ENCODE results near the gene ENTPD8.
"Not testable (repeated sequence)": the region's sequence is repeated elsewhere in the genome, so short reads cannot be mapped to it uniquely, and the experiment has no call there.

Gene ENTPD8

DNA sequence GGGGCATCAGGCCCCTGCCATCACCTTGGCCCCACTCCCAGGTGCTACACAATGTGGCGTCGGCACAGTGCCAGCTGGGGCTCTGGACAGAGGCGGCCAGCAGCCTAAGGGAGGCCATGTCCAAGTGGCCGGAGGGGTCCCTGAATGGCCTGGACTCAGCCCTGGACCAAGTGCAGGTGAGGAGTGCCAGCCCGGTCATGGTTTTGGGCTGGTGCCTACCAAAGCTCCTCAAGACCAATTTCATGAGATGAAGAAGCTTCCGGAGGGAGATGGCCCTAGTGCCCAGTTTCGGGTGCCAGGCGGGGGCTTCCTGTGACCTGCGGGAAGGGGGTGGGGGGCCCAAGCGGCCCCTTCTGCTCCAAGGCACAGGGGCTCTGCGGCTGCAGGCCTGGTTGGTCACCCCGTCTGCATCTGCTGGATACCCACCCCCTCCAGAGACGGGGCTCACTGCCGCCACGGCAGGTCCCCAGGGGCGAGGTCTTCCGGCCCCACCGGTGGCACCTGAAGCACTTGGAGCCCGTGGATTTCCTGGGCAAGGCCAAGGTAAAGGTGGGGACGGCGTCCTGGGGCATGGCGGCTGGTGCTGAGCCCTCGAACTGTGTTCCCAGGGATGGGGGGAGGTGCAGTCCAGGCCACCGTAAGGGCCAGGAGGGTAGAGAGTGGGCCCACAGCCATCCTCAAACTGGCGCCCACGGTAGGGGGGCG is 12.2 kb downstream of the ENTPD8 start:
- no peak for FAIRE-seq

- FAIRE-seq = no peak
These were observed 12.9 kb downstream of the ENTPD8 start for GRCh38 chr9:137428311-137428630.

DNA sequence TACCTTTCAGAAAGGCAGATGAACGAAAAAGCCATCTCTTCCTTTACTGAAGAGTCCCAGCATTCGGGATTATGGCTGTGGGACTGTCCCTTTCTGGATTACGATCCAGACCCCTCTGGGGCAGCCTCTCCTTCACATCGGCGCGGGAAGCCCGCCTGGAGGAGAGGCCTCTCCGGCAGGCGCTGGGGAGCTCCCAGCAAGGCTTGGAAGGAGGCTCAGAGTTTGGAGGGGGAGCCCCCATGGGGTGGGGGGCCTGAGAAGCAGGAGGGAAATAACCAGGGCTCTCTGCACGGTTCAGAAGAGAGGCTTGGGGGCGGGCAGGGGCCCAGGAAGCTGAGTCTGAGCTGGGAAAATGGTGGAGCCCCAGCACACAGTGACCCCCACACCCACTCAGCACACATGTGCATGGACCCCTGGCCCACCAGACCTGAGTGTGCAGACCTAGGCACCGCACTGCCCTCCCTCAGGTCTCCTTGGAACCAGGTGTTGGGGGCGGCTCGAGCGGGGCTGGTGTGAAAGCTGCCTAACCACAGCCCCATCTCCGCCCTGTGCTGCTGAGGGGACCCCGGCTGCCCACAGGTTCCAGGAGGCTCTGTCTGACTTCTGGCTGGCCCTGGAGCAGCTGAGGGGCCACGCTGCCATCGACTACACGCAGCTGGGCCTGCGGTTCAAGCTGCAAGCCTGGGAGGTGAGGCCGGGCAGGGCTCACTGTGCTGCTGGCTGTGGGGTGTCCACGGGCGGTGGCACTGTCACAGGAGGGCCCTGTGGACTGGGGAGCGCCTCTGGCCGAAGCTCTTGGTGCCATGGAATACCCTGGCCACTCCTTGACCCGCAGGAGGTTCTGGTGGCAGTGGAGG is 13.5 kb downstream of the ENTPD8 start:
- no peak for FAIRE-seq

DNA sequence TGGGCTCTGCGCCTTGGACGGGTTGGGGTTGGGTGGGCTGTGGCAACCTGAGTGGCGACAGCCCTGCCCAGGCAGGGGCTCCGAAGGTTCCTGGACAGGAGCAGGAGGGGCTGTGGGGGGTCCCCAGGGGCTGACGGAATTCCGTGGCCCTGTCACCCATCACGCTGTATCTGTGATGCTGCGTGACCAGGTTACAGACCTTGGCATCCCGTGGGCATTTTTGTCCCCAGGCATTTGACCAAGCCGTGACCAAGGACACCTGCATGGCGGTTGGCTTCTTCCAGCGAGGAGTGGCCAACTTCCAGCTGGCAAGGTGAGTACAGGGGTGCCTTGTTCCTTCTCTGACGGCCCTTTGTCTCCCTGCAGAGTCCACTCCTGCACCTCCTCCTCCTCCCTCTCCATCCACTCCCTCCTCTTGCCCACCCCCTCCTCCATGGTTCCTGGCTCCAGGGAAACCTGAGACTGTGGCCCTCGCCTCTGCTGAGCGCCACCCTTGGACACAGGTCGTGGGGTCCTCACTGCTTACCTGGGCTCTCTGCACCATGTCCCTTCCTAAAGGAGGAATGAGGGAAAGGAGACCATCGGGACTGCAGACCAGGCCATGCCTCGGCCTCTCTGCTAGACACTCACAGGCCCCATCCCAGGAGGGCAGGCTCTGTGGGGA is 15.0 kb downstream of the ENTPD8 start:
- FAIRE-seq = no peak

DNA sequence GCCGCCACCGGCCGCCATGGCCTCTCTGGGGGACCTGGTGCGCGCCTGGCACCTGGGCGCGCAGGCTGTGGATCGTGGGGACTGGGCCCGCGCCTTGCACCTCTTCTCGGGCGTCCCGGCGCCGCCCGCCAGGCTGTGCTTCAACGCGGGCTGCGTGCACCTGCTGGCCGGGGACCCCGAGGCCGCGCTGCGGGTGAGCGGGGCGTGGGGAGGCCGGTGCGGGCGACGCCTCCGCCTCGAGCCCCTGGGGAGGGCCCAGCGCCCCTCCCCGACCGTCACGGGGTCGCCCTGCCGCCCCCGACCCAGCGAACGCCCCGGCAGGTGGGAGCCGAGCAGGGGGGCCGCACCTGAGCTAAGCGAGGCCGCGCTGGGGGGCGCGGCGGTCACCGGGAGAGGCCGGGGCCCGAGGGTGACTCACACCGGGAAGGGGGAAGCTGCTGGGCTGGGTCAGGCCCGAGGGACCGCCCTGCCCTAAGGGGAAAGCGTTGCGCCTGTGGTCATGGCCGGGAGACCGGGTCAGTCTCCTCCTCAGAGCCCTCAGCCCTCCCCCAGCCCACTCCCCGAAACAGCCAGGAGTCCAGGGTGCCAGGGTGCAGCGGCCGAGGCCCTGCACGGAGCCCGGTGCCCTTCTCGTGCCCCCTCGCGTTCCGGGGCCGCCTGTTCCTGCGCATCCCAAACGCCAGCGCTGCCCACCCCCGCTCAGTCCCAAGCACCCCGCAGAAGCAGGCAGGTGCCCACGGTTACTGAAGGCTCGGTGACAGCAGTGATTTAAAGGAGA is 17.5 kb downstream of the ENTPD8 start:
- no peak for FAIRE-seq

GRCh38 chr9:137422604-137423513 is 18.3 kb downstream of the ENTPD8 start, which contains the start of the genes EXD3 and NOXA1:
Gene EXD3, minus strand, starts transcription at chr9:137423162. Its CDS starts 27,805 bp downstream, at chr9:137395357.
Gene NOXA1, plus strand, starts transcription at chr9:137423393. Its CDS starts 137 bp downstream, at chr9:137423530.
- no peak for FAIRE-seq

GRCh38 chr9:137421838-137422603 is 19.1 kb downstream of the ENTPD8 start:
- FAIRE-seq = no peak

DNA sequence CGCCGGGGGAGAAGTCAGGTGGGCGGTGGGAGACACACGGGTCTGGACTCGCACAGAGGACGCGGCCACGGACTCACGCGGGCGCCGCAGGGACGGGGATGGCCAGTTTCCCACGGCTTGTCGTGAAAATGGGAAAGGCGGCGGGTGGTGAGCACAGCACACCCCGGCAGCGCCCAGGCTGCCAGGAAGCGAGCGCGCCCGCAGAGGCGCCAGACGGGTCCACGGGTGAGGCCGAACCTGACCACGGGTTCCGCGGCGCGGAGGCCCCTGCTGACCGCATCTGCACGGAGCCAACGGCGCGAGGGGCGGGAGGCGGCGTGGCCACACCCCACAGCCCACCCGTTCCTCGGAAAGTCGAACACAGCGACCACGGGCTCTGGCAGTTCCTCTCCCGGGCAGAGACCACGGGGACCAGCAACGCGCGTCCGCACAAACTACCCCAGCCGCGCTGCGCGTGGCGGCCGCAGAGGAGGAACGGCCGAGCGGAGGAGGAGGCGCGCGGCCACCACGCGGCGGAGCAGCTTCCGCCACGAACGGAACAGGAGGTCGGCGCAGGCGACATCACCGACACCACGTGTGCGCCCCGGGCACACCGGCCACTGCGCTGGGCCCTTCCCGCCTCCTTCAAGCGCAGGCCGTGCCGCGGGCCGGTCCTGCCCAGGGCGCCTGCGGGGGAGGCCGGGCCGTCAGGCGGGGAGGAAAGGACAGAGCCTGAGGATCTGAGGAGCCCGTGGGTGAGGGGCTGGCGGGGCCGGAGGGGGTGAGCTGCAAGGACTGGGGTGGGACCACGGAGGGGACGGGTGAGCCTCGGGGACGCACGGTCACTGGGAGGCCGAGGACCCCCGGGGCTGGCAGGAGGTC is 23.8 kb downstream of the ENTPD8 start:
- no peak for FAIRE-seq

DNA sequence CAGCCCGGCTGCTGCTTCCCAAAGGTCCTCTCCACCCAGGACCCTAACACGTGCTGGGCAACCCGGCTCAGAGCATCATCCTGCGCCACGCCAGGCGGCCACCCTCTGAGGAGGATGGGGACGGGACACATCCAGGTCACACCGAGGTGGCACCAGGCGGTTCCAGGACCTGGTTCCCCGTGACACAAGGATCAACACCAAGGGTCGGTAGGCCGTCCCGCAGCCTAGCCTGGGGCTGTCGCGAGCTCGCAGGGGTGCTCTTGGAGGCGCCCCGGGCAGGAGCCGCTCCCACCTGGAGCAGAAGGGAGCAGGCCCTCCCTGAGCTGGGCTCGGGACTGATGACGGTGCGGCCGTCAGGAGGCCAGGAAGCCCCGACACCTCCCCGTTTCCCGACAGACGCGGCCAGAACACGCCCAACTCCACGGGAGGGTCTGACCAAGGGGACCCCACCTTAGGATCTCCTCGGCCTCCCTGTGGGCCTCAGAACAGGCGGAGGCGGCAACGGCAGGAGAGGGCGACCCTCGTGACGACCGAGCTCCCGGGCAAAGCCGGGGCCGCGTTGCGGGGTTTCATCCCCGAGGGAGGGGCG is 24.5 kb downstream of the ENTPD8 start:
- no peak for FAIRE-seq

DNA sequence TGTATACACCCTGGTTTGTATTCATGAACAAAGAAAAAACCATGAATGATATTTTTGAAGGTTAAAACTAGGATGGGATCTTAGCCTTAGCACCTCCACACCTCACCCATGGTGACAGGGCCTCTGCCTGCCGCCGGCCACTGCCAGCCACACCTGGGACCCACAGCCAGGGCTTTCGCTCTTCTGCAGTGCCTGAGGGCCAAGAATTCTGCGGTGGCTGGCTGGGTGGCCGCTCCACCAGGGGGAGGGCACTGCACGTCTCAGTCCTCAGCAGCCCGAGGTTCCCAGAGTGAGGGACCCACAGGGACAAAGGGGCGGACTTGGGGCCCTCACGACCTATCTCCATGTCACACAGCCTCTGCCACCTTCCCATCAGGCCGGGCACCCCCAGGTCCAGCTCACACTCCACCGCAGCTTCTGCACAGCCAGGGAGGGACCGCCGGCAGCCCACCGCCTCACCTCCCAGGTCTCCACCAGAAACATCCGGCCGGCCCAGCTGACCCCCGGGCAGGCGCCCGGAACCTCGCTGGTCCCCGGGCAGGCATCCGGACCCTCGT is 25.1 kb downstream of the ENTPD8 start:
- no peak for FAIRE-seq

DNA sequence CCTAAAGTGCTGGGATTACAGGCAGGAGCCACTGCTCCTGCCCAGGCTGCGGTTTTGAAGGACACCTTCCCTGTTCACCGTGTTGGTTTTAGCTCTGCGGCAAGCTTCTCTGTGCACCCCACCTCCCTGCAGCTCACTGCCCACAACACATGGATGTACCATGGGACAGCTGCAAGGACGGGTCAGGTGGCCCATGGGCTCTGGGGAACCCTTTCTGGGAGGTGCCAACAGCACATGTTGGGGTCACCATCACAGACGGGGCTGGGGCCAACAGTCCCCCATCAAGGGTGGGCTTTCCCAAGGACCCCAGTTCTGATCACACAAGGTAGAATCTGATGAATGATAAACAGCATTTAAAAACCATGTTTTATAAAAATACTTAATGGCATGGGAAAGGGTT is 25.7 kb downstream of the ENTPD8 start:
- FAIRE-seq = no peak

- no peak for FAIRE-seq
These were observed 28.7 kb downstream of the ENTPD8 start for GRCh38 chr9:137412431-137412830.

GRCh38 chr9:137411645-137412380 is 29.3 kb downstream of the ENTPD8 start:
- no peak for FAIRE-seq

GRCh38 chr9:137411260-137411644 is 29.9 kb downstream of the ENTPD8 start:
- no peak for FAIRE-seq

GRCh38 chr9:137410891-137411249 is 30.3 kb downstream of the ENTPD8 start:
- no peak for FAIRE-seq

GRCh38 chr9:137410236-137410890 is 30.8 kb downstream of the ENTPD8 start:
- FAIRE-seq = not testable (repeated sequence)

DNA sequence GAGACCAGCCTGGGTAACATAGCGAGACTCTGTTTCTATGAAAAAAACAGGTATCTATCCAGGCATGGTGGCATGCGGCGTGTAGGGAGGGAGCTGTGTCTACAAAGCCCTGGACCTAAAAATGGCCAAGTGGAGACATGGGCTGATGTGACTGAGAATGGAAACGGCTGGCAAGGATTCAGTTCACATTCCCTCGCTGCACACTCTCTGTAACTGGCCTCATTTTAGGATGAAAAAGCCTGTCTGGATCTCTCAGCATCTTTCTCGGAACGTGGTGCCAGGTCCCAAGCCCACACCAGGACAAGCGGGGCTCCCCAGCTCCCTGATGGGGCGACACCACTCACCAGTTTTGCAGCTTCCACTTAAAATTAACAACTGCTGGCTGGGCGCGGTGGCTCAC is 31.6 kb downstream of the ENTPD8 start:
- FAIRE-seq = no peak

Data from A204.1 (cell line).